Sciatic nerve (tissue), 2 donors: ENCODE measurements around the gene GON7. TPM values are rescaled to one million over a fixed set of nuclear protein-coding genes. Genes with fewer than 3 reads are reported as not detected.
"Not testable (repeated sequence)": the region's sequence is repeated elsewhere in the genome, so short reads cannot be mapped to it uniquely, and the experiment has no call there.

Experiments used
- ATAC-seq: fragments of 200-7000 bp; cut with Tn5 transposase; one replicate; pipeline ENCODE4 v1.9.1; 2020; ENCODE audit warnings: mild to moderate bottlenecking, moderate library complexity
- DNase-seq: peaks from one replicate; pipeline ENCODE4 v3.0.0-alpha.2; 2020; ENCODE audit warnings: low spot score
- intact Hi-C: fragments of 100-400 bp; cut with DNase I; formaldehyde crosslinking; loops from one replicate; pipeline ENCODE4 v1.14.2; 2022
- total RNA-seq: library from RNA; stranded (reverse); fragmentation: NEBNext Ultra II Directional; extraction: Animal tissue kit (Norgen Biotek cat#: 25700); gene quantifications from one replicate; pipeline ENCODE4 v1.2.1, GENCODE V29; 2021
- donor health status: DM: no; HTN: no; CAD: no.
- donor health status: DM: no; HTN: no; CAD: no.

Gene GON7
- total RNA-seq = 7.4 TPM

- peak; percentile 100 for ATAC-seq
- peak; percentile 95 for DNase-seq
- intact Hi-C loops = no loop called here
Observed at GRCh38 chr14:93206793-93207467, at the start of gene GON7, which contains the start of gene UBR7. TSS of gene GON7 (minus strand) at chr14:93207065. CDS start at chr14:93207037, 28 bp downstream. TSS of gene UBR7 (plus strand) at chr14:93207256. CDS start at chr14:93207292, 36 bp downstream.

- DNase-seq (no peak), ATAC-seq (no peak)
- intact Hi-C loops = no loop called here
Observed at GRCh38 chr14:93249128-93249831, 42.4 kb upstream of the GON7 start.

- ATAC-seq = no peak
- DNase-seq = no peak
- intact Hi-C loops = no loop called here
Observed at GRCh38 chr14:93246534-93246933, 39.7 kb upstream of the GON7 start.

GRCh38 chr14:93245764-93246420, 39.0 kb upstream of the GON7 start:
- ATAC-seq (no peak), DNase-seq (no peak)
- intact Hi-C loops = no loop called here

DNA sequence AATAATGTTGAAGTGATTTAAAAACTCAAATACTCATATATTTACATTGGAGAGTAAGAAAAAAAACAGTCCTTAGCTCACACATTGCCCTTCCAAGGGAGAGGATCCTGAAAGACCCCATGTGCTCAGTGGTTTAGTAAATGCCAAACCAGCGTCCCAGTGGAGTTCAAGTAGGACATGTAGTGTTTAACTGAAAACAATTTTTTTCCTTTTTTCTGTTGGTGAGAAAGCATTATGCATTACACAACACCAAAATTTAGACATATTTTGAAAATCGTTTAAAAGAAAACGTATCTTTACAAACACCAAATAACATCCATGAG, 33.8 kb upstream of the GON7 start:
- ATAC-seq = peak; percentile 57
- DNase-seq = no peak
- intact Hi-C loops = no loop called here

- intact Hi-C loops = no loop called here
- ATAC-seq = no peak
Observed at GRCh38 chr14:93239869-93240677, 33.2 kb upstream of the GON7 start.

DNA sequence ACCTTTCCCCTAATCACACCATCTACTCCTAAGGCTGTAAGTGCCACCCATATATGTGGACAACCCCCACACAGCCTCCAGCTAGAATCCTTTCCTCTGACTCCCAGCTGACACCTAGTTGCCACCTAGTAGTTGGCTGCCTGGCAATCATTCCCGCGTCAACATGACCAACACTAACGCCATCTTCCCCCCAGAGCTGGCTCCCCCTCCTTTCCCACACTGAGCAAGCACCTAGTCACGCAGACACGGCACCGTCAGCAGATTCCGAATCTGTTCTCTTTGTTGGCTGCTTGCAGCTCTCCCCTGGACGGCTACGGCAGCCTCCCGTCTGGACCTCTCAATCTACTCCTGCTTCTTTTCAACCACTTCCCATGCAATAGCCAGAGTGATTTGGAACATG, 27.9 kb upstream of the GON7 start:
- intact Hi-C loops = no loop called here
- no peak for ATAC-seq
- DNase-seq = no peak

More at GRCh38 chr14:93239869-93240677, 33.2 kb upstream of the GON7 start:
- DNase-seq = no peak

DNA sequence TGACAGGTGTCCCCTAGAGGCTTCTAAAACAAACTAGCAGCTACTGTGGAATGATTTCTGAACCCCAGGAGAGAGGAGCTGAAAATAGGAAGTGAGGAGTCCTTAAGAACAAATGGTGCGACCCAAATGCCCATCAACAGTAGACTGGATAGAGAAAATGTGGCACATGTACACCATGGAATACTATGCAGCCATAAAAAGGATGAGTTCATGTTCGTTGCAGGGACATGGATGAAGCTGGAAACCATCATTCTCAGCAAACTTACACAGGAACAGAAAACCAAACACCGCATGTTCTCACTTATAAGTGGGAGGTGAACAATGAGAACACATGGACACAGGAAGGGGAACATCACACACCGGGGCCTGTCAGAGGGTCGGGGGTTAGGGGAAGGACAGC, 26.2 kb upstream of the GON7 start:
- intact Hi-C loops, ATAC-seq: not testable (repeated sequence)

GRCh38 chr14:93232159-93232558, 25.3 kb upstream of the GON7 start:
- no peak for DNase-seq
- ATAC-seq = no peak
- intact Hi-C loops = no loop called here

More for the DNA sequence above, 26.2 kb upstream of the GON7 start:
- not testable (repeated sequence) for DNase-seq

DNA sequence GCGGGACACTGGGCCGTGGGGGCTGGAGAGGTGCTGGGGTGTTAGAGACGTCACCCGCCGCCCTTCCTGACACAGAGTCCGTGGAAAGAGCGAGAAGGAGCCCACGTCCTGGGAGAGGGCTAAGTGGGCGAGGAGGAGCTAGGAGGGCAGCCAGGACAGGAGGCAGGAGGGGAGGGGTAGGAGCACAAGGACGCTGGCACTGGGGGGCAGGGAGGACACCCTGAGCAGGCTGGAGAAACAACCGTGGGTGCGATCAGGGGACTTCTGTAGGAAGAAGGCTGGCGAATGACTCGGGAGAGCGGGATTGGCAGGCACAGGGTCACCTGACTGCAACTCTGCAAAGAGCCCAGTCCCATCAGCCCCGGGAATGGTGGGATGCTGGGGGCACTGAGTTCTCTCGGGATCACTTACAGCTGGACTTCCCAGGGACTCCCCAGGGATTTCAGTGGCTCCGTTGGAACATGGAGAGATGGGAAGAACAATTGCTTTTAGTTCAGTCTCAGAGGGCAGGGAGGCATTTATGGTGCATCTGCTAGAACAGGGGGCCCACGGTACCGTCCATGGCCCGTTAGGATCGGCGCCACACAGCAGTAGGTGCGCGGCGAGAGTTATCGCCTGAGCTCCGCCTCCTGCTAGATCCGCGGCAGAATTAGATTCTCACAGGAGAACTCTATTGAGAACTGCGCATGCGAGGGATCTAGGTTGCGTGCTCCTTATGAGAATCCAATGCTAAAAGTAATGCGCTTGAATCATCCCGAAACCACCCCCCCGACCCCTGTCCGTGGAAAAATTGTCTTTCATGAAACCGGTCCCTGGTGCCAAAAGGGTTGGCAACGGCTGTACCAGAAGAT, 24.5 kb upstream of the GON7 start:
- DNase-seq (no peak), ATAC-seq (peak; percentile 74)
- intact Hi-C loops = no loop called here

- intact Hi-C loops = no loop called here
- ATAC-seq (no peak), DNase-seq (no peak)
Observed at GRCh38 chr14:93230539-93230938, 23.7 kb upstream of the GON7 start.

DNA sequence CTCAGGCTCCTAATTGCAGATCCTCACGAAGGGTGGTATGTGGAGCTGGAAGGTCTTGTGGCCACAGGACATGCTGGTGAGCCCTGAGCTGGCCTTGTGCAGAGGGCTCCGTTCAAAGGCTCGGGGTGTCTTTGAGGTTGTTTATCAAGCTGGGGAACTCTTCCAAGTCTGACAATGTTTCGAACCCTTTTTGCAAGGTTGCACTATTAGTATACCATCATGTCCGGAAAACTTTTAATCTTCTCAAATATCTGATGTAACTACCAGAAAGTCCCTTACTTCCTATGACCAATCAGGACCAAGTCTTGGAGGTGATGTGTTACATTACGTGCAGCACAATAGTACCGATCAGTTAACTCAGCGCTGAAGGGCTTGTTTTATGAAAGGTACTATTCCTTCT, 21.7 kb upstream of the GON7 start:
- DNase-seq (no peak), ATAC-seq (no peak)
- intact Hi-C loops = loop anchor here (10.0 kb wide), 1 partner anchor 136 kb away; no protein-coding TSS in a partner anchor

DNA sequence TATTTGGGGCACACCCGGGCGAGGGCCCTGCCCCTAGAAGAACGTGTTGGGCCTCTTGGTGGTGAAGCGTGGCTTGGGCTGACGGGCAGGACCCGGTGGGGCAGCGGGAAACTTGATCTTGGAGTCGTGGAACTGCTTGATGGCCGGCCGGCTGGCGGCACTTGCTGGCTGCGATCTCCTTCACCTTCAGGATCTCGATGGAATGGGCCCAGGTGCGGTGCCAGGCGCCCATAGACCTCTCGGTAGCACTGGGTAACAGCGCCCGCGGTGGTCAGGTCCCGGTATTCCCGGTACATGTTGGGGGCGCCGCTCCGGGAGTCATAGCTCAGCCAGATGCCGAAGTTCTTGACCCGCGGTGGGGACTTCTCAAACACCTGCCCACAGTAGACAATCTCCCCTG, 16.7 kb upstream of the GON7 start:
- ATAC-seq = no peak
- DNase-seq = no peak
- intact Hi-C loops = loop anchor here (10.0 kb wide), 1 partner anchor 141 kb away; no protein-coding TSS in a partner anchor

DNA sequence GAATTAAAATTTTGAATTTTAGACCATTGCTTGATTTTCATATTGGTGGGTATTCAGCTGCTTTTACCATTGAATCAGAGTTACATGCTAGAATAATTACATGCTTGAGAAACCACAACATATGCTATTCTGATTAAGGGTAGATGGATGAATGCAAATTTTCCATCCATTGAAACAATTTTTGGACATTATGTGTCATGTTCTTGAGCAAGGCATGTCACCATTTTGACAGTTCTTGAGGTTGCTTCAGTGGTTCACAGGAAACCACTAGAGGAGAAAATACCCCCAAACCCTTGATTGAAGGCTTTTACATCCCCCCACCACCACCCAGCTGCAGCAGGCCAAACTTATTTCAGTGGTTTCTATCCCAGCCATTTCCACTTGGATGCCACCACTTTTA, 13.6 kb upstream of the GON7 start:
- DNase-seq = no peak
- intact Hi-C loops = loop anchor here (10.0 kb wide), 1 partner anchor 144 kb away; no protein-coding TSS in a partner anchor
- ATAC-seq = no peak

DNA sequence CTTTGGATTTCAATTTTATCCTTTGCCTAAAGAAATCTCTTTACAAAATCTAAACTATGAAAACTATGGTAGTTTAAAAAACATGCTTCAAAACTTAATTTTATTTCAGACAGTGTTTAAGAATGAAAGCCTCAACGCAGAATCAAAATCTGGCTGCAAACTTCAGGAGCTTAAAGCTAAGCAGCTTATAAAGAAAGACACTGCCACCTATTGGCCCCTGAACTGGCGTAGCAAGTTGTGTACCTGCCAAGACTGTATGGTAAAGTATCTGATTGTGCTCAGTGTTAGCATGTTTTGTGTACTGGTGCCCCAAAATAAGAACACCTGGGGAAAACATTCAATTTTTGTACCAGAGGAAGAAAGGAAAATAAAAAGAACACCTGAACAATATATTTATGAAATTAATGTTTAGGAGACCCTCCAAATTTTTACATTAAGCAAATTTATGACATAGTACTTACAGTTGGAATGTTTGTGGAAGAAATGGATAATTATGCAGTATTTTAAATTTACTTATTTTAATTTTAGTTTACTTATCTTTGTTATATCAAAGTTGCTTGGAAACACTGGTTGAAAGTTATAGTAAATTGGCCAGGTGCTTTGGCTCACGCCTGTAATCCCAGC, 12.3 kb upstream of the GON7 start:
- DNase-seq = no peak
- no peak for ATAC-seq
- intact Hi-C loops = no loop called here

- no peak for ATAC-seq
- intact Hi-C loops = no loop called here
- no peak for DNase-seq
Observed at GRCh38 chr14:93214598-93214997, 7.7 kb upstream of the GON7 start.

DNA sequence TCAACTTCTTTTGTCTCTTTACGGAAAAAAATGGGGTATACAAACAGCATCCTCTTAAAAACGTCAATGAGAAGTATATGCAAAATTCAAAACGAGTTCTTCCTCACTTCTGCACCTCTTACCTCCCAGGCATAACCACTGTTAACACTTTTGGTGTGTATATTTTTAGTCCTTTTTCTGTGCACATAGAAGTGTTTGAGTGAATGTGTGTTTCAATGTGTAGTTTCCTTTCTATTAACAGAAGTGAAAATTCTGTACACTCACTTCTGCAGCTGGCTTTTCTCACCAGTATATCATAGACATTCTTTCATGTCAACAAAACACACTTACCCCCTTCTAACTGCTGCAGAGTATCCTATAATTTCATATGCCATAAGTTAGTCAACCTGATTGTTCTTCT, 5.6 kb upstream of the GON7 start:
- intact Hi-C loops = no loop called here
- no peak for DNase-seq
- no peak for ATAC-seq
